Neuronal stem cell (in vitro differentiated cells): Measurements from ENCODE around the gene POTEF.
"Not testable (repeated sequence)": the region's sequence is repeated elsewhere in the genome, so short reads cannot be mapped to it uniquely, and the experiment has no call there.

Experiments used
- DNase-seq: peaks from one replicate; pipeline ENCODE4 v3.0.0-alpha.2; 2013; ENCODE audit warnings: low spot score
- H2AFZ ChIP-seq: one replicate; pipeline ENCODE4 v1.6.1; 2013; ENCODE audit warnings: mild to moderate bottlenecking, low read length, inconsistent platforms
- H2AK5ac ChIP-seq: 2 replicates; pipeline ENCODE4 v1.6.1; 2013; ENCODE audit warnings: low read depth, mild to moderate bottlenecking, inconsistent platforms, low read length, moderate library complexity, mixed read lengths
- H2BK120ac ChIP-seq: 2 replicates; pipeline ENCODE4 v1.6.1; 2013; ENCODE audit warnings: low read depth, mild to moderate bottlenecking, inconsistent platforms, low read length, moderate library complexity, mixed read lengths
- H2BK12ac ChIP-seq: one replicate; pipeline ENCODE4 v1.6.1; 2013; ENCODE audit warnings: low read length, inconsistent platforms
- H2BK15ac ChIP-seq: 2 replicates; pipeline ENCODE4 v1.6.1; 2013; ENCODE audit warnings: mild to moderate bottlenecking, low read length, inconsistent platforms, mixed read lengths
- H2BK5ac ChIP-seq: one replicate; pipeline ENCODE4 v1.6.1; 2013; ENCODE audit warnings: inconsistent platforms, mild to moderate bottlenecking, low read length, moderate library complexity
- H3K14ac ChIP-seq: one replicate; pipeline ENCODE4 v1.6.1; 2013; ENCODE audit warnings: low read length, inconsistent platforms
- H3K18ac ChIP-seq: 2 replicates; pipeline ENCODE4 v1.6.1; 2013; ENCODE audit warnings: low read length, inconsistent platforms
- H3K23ac ChIP-seq: 2 replicates; pipeline ENCODE4 v1.6.1; 2013; ENCODE audit warnings: low read depth, mild to moderate bottlenecking, mixed read lengths, low read length, inconsistent platforms; ENCODE audit not compliant: poor library complexity
- H3K27ac ChIP-seq: replicated peaks from 3 replicates; pipeline ENCODE4 v1.5.1; 2013; ENCODE audit warnings: low read length, inconsistent platforms
- H3K27me3 ChIP-seq, 3 experiments: 2 replicates each; pipeline ENCODE4 v1.6.1; 2013; ENCODE audit warnings: low read length in 3 of 3, mild to moderate bottlenecking in 2 of 3, inconsistent platforms in 1 of 3, low read depth in 1 of 3, mixed read lengths in 1 of 3, moderate library complexity in 1 of 3; ENCODE audit not compliant: control insufficient read depth in 3 of 3, insufficient read depth in 3 of 3
- H3K36me3 ChIP-seq, 2 donors: replicated peaks in 1 of 2; 2 replicates each; pipeline ENCODE4 v1.6.1; 2013; ENCODE audit warnings: low read length in 2 of 2; ENCODE audit not compliant: control insufficient read depth in 2 of 2, insufficient read depth in 2 of 2
- H3K4ac ChIP-seq: 2 replicates; pipeline ENCODE4 v1.6.1; 2013; ENCODE audit warnings: inconsistent platforms, mild to moderate bottlenecking, low read length, moderate library complexity
- H3K4me1 ChIP-seq, 2 donors: 1 replicate in 1 of 2; 2 replicates in 1 of 2; pipeline ENCODE4 v1.6.1; 2013; ENCODE audit warnings: low read length in 2 of 2, low read depth in 1 of 2; ENCODE audit not compliant: control insufficient read depth in 2 of 2, insufficient read depth in 1 of 2
- H3K4me2 ChIP-seq: one replicate; pipeline ENCODE4 v1.6.1; 2013; ENCODE audit warnings: mild to moderate bottlenecking, low read length, inconsistent platforms; ENCODE audit not compliant: insufficient read depth, poor library complexity, severe bottlenecking
- H3K4me3 ChIP-seq, 2 donors: 2 replicates each; pipeline ENCODE4 v1.5.1; 2013; ENCODE audit warnings: low read length in 2 of 2, mild to moderate bottlenecking in 2 of 2, inconsistent platforms in 1 of 2, moderate library complexity in 1 of 2
- H3K79me1 ChIP-seq: one replicate; pipeline ENCODE4 v1.6.1; 2013; ENCODE audit warnings: low read depth, mild to moderate bottlenecking, inconsistent platforms, low read length, moderate library complexity
- H3K9ac ChIP-seq: one replicate; pipeline ENCODE4 v1.6.1; 2013; ENCODE audit warnings: mild to moderate bottlenecking, low read depth, low read length, inconsistent platforms; ENCODE audit not compliant: poor library complexity
- H3K9me3 ChIP-seq, 2 donors: replicated peaks in 1 of 2; 2 replicates each; pipeline versions ENCODE3 to v1.6.1; 2013; ENCODE audit warnings: low read length in 2 of 2, mild to moderate bottlenecking in 2 of 2, inconsistent platforms in 1 of 2, low read depth in 1 of 2, mixed read lengths in 1 of 2, moderate library complexity in 1 of 2; ENCODE audit not compliant: control insufficient read depth in 2 of 2, insufficient read depth in 1 of 2
- H4K8ac ChIP-seq: one replicate; pipeline ENCODE4 v1.6.1; 2013; ENCODE audit warnings: low read depth, mild to moderate bottlenecking, inconsistent platforms, low read length, moderate library complexity
- H4K91ac ChIP-seq: one replicate; pipeline ENCODE4 v1.6.1; 2013; ENCODE audit warnings: low read length, low read depth, mild to moderate bottlenecking, inconsistent platforms; ENCODE audit not compliant: poor library complexity
- WGBS, 2 donors: extraction: QIAGEN DNeasy Blood & Tissue Kit; methylation state at CpG; one replicate each; pipeline ENCODE4 v1.1.7; 2013; ENCODE audit warnings: missing lambda C conversion rate in 2 of 2, mixed read lengths in 1 of 2; ENCODE audit not compliant: insufficient read length in 2 of 2, insufficient replicate concordance in 1 of 2; ENCODE audit errors: extremely low coverage in 2 of 2; 5-methylcytosine and 5-hydroxymethylcytosine counted together

The POTEF gene

GRCh38 chr2:130160838-130161705 lies 32.0 kb upstream of the POTEF start:
- H3K9ac ChIP-seq, H3K9me3 ChIP-seq, H3K14ac ChIP-seq, H2BK120ac ChIP-seq, H3K4ac ChIP-seq, H3K18ac ChIP-seq, DNase-seq, H3K79me1 ChIP-seq, H3K4me2 ChIP-seq, H4K91ac ChIP-seq, H3K4me3 ChIP-seq, H2AFZ ChIP-seq, H4K8ac ChIP-seq, H2BK12ac ChIP-seq, H2BK5ac ChIP-seq, H3K27ac ChIP-seq, H3K23ac ChIP-seq, H2BK15ac ChIP-seq, H3K27me3 ChIP-seq, H2AK5ac ChIP-seq, H3K4me1 ChIP-seq: not testable (repeated sequence)
- no CpG with 5 or more reads among the region's 25 CpGs for WGBS, 2 donors
- H3K36me3 ChIP-seq = peaks cover 20 to 67% of the 10 kb centered on the region in 2 donors

DNA sequence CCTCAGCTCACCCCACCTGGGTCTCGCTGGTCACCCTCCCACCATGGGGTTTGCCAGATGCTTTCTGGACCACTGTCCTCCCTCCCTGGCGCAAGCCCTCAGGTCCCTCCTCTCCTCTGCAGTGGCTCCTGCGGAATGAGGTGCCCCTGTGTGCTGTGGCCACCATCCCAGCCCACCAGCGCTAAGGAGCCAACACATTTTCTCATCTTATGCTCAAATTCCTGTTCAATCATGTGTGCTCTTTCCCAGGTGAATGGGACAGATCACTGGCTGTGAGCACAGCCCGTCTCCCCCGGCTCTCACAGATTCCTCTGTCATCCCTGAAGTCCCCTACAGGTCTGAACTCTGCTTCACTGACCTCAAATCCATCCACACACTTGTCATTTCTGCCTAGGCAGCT lies 31.1 kb upstream of the POTEF start:
- no CpG with 5 or more reads among the region's 6 CpGs for WGBS, 2 donors
- Histone ChIP-seq H4K91ac (no peak overlapping the region), H3K9ac (no peak overlapping the region), H3K4me1 (no peaks in the 10 kb centered on the region), H3K4me2 (no peak overlapping the region), H3K27me3 (no peaks in the 10 kb centered on the region), H3K23ac (no peak overlapping the region), H2BK5ac (no peak overlapping the region), H2BK120ac (no peak overlapping the region), H2BK15ac (no peak overlapping the region), H3K4ac (no peak overlapping the region), H3K36me3 (peaks cover 16 to 66% of the 10 kb centered on the region in 2 donors), H3K14ac (no peak overlapping the region), H3K27ac (no peak overlapping the region), H2BK12ac (no peak overlapping the region), H2AFZ (no peak overlapping the region), H3K18ac (no peak overlapping the region), H4K8ac (no peak overlapping the region), H3K9me3 (no peaks in the 10 kb centered on the region), H2AK5ac (no peak overlapping the region), H3K4me3 (no peak overlapping the region), H3K79me1 (peaks cover 3% of the 10 kb centered on the region)
- no peak for DNase-seq

DNA sequence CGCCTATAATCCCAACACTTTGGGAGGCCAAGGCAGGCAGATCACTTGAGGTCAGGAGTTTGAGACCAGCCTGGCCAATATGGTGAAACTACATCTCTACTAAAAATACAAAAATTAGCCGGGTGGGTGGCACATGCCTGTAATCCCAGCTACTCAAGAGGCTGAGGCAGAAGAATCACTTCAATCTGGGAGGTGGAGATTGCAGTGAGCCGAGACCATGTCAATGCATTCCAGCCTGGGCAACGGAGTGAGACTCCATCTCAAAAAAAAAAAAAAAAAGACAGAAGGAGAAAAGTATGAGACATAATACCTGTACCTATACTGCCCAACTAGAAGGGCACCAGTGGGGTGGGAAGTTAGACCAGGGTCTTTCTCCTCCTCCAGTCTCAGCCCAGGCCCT lies 30.4 kb upstream of the POTEF start:
- H3K18ac ChIP-seq, H3K23ac ChIP-seq, H3K4ac ChIP-seq, H3K27me3 ChIP-seq, H3K4me1 ChIP-seq, H3K27ac ChIP-seq, H4K8ac ChIP-seq, H4K91ac ChIP-seq, H3K4me2 ChIP-seq, H3K79me1 ChIP-seq, H3K9ac ChIP-seq, H2BK120ac ChIP-seq, H3K9me3 ChIP-seq, H2BK12ac ChIP-seq, DNase-seq, H2AFZ ChIP-seq, H2BK5ac ChIP-seq, H3K14ac ChIP-seq, H2BK15ac ChIP-seq, H2AK5ac ChIP-seq: not testable (repeated sequence)
- Histone ChIP-seq H3K36me3 (peaks cover 14 to 64% of the 10 kb centered on the region in 2 donors), H3K4me3 (peak overlapping the region in 1 of 2 donors; percentile 54)
- WGBS, 2 donors = no CpG with 5 or more reads among the region's 4 CpGs

DNA sequence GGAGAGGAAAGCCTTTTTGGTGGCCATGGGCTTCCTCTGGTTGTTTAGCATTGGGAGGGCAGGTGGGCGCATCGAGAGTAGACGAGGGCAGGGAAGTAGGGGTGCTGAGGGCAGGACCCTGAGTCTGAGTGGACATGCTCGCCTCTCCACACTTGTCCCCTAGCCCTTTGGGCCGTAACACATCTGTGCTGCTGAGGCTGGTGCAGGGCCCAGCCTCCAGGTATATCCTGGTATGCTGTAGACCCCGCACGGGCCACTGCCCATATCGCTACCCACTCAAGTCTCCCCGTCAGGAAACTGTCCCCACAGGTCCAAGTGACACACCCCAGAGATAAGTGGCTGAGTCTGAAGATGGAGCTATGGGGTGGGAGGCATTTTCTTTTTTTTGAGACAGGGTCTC lies 29.6 kb upstream of the POTEF start:
- Histone ChIP-seq H3K79me1 (peaks cover 3% of the 10 kb centered on the region), H3K9ac (no peak overlapping the region), H3K36me3 (peaks cover 7 to 64% of the 10 kb centered on the region in 2 donors), H3K4me3 (no peak overlapping the region), H4K8ac (no peak overlapping the region), H2BK12ac (no peak overlapping the region), H3K18ac (no peak overlapping the region), H2AK5ac (no peak overlapping the region), H2BK5ac (no peak overlapping the region), H3K9me3 (no peaks in the 10 kb centered on the region), H3K4me1 (no peaks in the 10 kb centered on the region), H3K14ac (no peak overlapping the region), H3K27me3 (no peaks in the 10 kb centered on the region), H4K91ac (no peak overlapping the region), H2BK15ac (no peak overlapping the region), H3K4ac (no peak overlapping the region), H2BK120ac (no peak overlapping the region), H3K4me2 (no peak overlapping the region), H3K27ac (no peak overlapping the region), H2AFZ (no peak overlapping the region), H3K23ac (no peak overlapping the region)
- DNase-seq = no peak
- WGBS, 2 donors = no CpG with 5 or more reads among the region's 9 CpGs
